GM19099 (cell line): Measurements from ENCODE around the gene PYGO2.

Experiments used
- POLR2A ChIP-seq: IDR thresholded peaks from 3 replicates; pipeline ENCODE4 v1.6.1; 2011; ENCODE audit warnings: low read depth; ENCODE audit not compliant: insufficient read length; ENCODE audit errors: extremely low read depth

PYGO2 gene

GRCh38 chr1:154992721-154993571 lies 31.4 kb upstream of the PYGO2 start:
- TF ChIP-seq POLR2A, result no peak

DNA sequence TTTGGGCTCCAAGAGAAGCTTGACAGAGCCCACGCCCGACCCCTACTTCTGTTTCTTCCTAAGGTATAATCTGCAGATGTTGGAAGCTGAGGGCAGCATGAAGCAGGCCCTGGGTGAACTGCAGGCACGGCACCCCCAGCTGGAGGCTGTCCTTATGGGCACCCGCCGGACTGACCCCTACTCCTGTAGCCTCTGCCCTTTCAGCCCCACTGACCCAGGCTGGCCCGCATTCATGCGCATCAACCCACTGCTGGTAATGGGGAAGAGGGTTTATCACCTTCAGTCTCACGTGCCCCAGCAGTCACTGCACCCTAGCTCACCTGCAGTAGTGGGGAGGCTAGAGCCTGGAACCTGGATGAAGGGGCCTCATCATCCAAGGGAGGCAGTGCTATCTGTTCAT lies 28.7 kb upstream of the PYGO2 start:
- no peak for TF ChIP-seq POLR2A

DNA sequence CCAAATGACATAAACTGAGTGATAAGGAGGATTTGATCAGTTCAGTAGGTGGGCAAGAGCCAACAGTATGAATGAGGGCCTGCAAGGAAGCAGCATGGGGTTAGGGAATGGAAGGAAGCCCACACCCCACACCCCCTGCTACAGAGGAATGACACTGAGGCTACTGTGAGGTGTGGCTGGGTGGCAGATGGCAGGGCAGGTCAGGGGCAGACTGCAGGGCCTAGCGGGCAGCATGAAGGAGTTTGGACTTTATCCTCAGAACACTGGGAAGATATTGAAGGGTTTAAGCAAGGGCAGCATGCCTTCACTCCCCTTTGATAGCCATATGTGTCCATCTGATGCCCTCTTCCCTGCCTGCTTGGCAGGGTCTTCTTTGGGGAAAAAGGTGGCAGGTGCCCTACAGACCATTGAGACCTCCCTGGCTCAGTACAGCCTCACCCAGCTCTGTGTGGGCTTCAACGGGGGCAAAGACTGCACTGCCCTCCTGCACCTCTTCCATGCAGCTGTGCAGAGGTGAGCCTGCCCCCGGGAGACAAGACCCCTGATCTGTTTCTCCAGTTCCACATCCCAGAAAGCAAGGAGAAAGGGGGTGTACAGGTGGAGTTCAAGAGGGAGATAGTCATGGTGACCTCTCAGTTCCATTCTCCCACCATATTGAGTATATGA lies 27.7 kb upstream of the PYGO2 start:
- no peak for TF ChIP-seq POLR2A

GRCh38 chr1:154988058-154988954 lies 26.7 kb upstream of the PYGO2 start:
- TF ChIP-seq POLR2A, result no peak

DNA sequence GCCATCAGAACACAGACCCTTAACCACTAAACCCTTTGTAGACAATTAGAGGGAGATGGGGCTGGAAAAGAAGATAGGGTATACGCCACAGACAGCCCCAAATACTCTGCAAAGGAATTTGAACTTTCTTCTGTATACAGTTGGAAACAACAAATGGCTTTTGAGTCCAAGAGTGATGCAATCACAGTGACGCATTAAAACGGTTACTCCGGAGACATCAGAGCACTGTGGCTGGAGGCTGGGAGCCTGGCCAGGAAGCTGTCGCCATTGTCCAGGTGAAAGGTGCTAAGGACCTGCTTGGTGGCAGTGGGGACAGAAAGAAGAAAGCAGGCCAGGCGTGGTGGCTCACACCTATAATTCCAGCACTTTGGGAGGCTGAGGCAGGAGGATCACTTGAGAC lies 25.7 kb upstream of the PYGO2 start:
- TF ChIP-seq POLR2A, result no peak

- TF ChIP-seq POLR2A, result no peak
Measured at GRCh38 chr1:154983776-154984466, 22.3 kb upstream of the PYGO2 start.

DNA sequence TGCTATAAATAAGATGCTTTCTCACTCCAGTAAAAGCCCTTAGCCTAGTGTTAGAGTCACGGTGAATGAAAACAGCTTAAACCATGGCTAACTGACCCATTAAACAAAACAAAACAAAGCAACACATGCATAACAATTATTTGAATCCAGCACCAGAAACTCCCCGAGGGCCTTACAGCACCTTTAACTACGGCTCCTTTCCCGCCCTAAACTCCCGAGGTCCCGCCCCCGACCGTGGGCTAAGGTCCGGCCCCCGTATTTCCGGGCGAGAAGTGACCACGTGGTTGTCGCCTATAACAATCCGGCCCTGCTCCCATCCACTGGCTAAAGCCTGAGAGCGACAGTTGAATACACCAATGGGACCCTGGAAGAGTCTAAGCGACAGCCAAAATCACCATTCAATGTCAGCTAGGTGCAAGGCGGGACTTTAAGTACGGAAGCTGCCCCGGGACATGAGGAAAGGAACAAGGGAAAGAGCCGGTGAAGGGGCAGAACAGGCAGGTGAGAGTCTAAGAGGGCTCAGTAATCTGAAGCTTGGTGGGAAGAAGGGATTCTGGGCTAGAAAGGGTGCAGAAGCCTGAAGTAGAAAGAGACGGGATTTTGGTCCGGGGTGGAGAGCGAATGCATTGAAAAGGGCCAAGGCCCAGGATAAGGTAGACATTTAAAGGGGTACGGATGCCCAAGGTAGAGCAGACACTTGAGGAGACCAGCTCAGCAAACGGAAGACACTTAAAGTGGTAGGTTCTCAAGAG lies 21.5 kb upstream of the PYGO2 start, which contains the start of gene FLAD1:
Gene FLAD1, plus strand, starts transcription at position 448 of the 752 bp plus-strand sequence. CDS start 351 bp downstream, outside the sequence.
- peak; percentile 72 for TF ChIP-seq POLR2A

- no peak for TF ChIP-seq POLR2A
Measured at GRCh38 chr1:154982341-154982740, 20.8 kb upstream of the PYGO2 start.

DNA sequence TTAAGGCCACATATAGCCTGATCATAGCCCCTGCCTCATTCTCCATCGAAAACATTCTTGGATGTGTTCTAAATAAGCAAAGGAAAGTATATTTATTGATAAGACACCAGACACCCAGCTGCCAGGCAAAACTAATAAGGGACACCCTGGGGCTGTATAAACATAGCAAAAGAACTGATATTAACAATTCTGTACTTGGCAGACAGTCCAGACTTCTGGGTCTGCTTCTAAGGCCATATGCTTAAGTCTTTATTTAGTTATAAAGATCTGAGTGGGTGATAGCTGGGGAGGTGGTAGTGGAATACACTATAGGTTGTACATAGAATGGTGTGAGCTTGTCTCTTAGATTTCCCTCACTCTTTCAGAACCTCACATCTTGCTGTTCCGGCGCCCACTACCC lies 16.8 kb upstream of the PYGO2 start:
- no peak for TF ChIP-seq POLR2A

- peak; percentile 45 for TF ChIP-seq POLR2A
Measured at GRCh38 chr1:154975409-154976059, 14.0 kb upstream of the PYGO2 start.

DNA sequence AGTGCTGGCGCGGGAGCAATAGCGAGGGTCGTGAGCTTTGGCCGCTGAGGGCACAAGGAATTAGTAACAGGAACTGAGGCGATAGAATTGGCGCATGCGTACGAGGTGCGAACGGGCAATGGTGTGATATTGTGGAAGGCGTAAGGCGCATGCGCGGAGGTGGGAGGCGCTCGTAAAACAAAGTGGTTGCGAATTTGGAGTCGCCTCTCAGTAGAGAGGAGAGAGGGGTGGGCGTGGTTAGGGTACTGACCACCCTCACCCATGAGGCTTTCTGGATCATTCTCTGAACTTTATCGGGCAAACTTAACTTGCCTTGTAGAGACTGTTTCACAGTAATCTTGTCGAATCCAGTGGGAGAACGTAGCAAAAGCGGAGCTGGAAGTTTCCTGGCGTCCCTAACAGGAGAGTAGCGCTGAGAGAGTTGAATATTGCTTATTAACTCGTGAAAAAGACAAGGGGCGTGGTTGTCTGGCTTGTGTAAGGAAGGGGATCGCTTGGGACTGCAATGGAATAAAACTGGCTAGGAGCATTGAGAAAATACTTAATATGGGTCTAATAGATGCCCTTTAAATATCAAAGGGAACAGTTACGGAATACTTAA lies 13.3 kb upstream of the PYGO2 start:
- TF ChIP-seq POLR2A, result peak; percentile 51

DNA sequence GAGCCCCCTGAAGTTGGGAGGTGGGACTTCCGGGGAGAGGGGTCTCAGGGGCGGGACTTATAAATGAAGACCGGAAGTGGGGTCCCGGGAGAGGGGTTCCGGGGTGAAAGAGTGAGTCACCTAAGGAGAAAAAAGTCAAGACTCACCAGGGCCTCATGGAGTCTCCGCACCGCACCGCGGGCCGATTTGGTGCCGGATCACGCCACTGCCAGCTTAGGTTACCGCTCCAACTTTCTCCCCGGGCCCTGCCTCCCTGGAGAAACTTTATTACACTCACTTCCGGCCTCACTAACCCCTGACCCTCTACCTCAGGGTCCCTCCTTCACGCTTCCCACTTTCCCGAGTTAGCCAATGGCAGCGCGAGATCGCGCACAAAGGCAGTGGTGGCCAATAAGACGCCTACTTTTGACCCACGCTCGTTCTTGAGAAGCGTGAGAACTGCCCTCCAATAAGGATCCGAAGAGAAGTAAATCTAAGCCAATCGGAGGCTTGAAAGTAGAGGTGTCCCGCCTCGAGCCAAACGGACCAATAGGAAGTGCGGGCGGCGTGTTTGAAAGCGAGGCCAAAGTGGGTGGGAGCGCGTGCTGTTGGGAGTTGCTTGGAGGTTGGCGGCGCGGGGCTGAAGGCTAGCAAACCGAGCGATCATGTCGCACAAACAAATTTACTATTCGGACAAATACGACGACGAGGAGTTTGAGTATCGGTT lies 12.7 kb upstream of the PYGO2 start, which contains the start of gene CKS1B:
Gene CKS1B, plus strand, starts transcription at position 580 of the 706 bp plus-strand sequence. Its CDS starts 65 bp downstream, at position 645.
- TF ChIP-seq POLR2A, result peak; percentile 73
